Neural cell (in vitro differentiated cells): Measurements from ENCODE around the gene ADAMTS18. TPM values are rescaled to one million over a fixed set of nuclear protein-coding genes. Genes with fewer than 3 reads are reported as not detected.

Experiments used
- H2AFZ ChIP-seq: fragments of 200-600, 300-800 bp; sonication (generic), shearing (Covaris generic); 2 replicates; pipeline ENCODE4 v1.6.0; 2014; ENCODE audit warnings: low read depth, mild to moderate bottlenecking, antibody characterized with exemption, low read length, moderate library complexity
- H3F3A ChIP-seq: fragments of 200-600 bp; shearing (Covaris generic); 2 replicates; pipeline ENCODE4 v1.6.1; 2016; ENCODE audit warnings: mild to moderate bottlenecking, moderate library complexity, mixed read lengths, antibody characterized with exemption, low read length; ENCODE audit not compliant: insufficient read depth, poor library complexity, severe bottlenecking
- H3K27ac ChIP-seq: fragments of 200-600, 300-800 bp; sonication (generic), shearing (Covaris generic); 2 replicates; pipeline ENCODE4 v1.5.1; 2014; ENCODE audit warnings: mild to moderate bottlenecking, low read length, moderate library complexity
- H3K27me3 ChIP-seq: fragments of 300-800, 200-600 bp; sonication (generic), shearing (Covaris generic); 2 replicates; pipeline ENCODE4 v1.6.0; 2014; ENCODE audit warnings: mild to moderate bottlenecking, low read depth, low read length, moderate library complexity; ENCODE audit not compliant: insufficient read depth
- H3K36me3 ChIP-seq: fragments of 300-800, 200-600 bp; sonication (generic), shearing (Covaris generic); 2 replicates; pipeline ENCODE4 v1.5.1; 2014; ENCODE audit warnings: mild to moderate bottlenecking, antibody characterized with exemption, low read length, moderate library complexity; ENCODE audit not compliant: insufficient read depth
- H3K4me2 ChIP-seq: fragments of 300-800, 200-600 bp; sonication (generic), shearing (Covaris generic); 2 replicates; pipeline ENCODE4 v1.6.0; 2014; ENCODE audit warnings: mild to moderate bottlenecking, low read length
- H3K4me3 ChIP-seq: fragments of 300-800, 200-600 bp; sonication (generic), shearing (Covaris generic); 2 replicates; pipeline ENCODE4 v1.5.1; 2014; ENCODE audit warnings: mild to moderate bottlenecking, low read length, moderate library complexity
- H3K79me2 ChIP-seq: fragments of 200-600 bp; shearing (Covaris generic); replicated peaks from 2 replicates; pipeline ENCODE4 v1.6.0; 2014; ENCODE audit warnings: mild to moderate bottlenecking, low read length, moderate library complexity; ENCODE audit not compliant: insufficient read depth
- H3K9ac ChIP-seq: fragments of 300-800, 200-600 bp; sonication (generic), shearing (Covaris generic); 2 replicates; pipeline ENCODE4 v1.6.1; 2016; ENCODE audit warnings: mild to moderate bottlenecking, low read length, mixed read lengths
- H3K9me2 ChIP-seq: fragments of 200-600 bp; shearing (Covaris generic); 2 replicates; pipeline ENCODE4 v1.6.1; 2016; ENCODE audit warnings: mild to moderate bottlenecking, low read length, mixed read lengths; ENCODE audit not compliant: insufficient read depth
- H3K9me3 ChIP-seq: fragments of 200-600, 300-800 bp; sonication (generic), shearing (Covaris generic); 2 replicates; pipeline ENCODE4 v1.6.1; 2016; ENCODE audit warnings: mild to moderate bottlenecking, mixed run types, low read length, moderate library complexity, mixed read lengths
- H4K20me1 ChIP-seq: fragments of 200-600 bp; shearing (Covaris generic); 2 replicates; pipeline ENCODE4 v1.6.1; 2016; ENCODE audit warnings: mild to moderate bottlenecking, mixed run types; ENCODE audit not compliant: insufficient read depth
- CTCF ChIP-seq: fragments of 450-650 bp; IDR thresholded peaks from 2 replicates; pipeline ENCODE4 v1.5.1; 2014; ENCODE audit warnings: antibody characterized with exemption, mild to moderate bottlenecking, moderate library complexity; ENCODE audit not compliant: poor library complexity, severe bottlenecking
- EP300 ChIP-seq: fragments of 450-650 bp; conservative IDR thresholded peaks from 2 replicates; pipeline ENCODE4 v1.6.1; 2014; ENCODE audit warnings: antibody characterized with exemption, mild to moderate bottlenecking, moderate library complexity; ENCODE audit not compliant: poor library complexity, severe bottlenecking
- EZH2 ChIP-seq: fragments of 200-600, 300-800 bp; shearing (Covaris generic), sonication (generic); IDR thresholded peaks from 2 replicates; pipeline ENCODE4 v1.6.1; 2014; ENCODE audit warnings: antibody characterized with exemption, low read length, borderline replicate concordance, mild to moderate bottlenecking; ENCODE audit not compliant: insufficient read depth, poor library complexity, severe bottlenecking
- MXI1 ChIP-seq: fragments of 450-650 bp; conservative IDR thresholded peaks from 2 replicates; pipeline ENCODE4 v1.6.1; 2014; ENCODE audit warnings: antibody characterized with exemption, mild to moderate bottlenecking; ENCODE audit not compliant: poor library complexity, severe bottlenecking
- POLR2AphosphoS5 ChIP-seq: IDR thresholded peaks from 2 replicates; pipeline ENCODE4 v1.6.1; 2012
- RAD21 ChIP-seq: fragments of 450-650 bp; conservative IDR thresholded peaks from 2 replicates; pipeline ENCODE4 v1.6.1; 2014; ENCODE audit warnings: antibody characterized with exemption, mild to moderate bottlenecking, moderate library complexity
- REST ChIP-seq: IDR thresholded peaks from 2 replicates; pipeline ENCODE4 v1.6.1; 2012; ENCODE audit warnings: borderline replicate concordance
- SMC3 ChIP-seq: fragments of 450-650 bp; conservative IDR thresholded peaks from 2 replicates; pipeline ENCODE4 v1.6.1; 2014; ENCODE audit warnings: antibody characterized with exemption, mild to moderate bottlenecking, moderate library complexity; ENCODE audit not compliant: poor library complexity
- TAF1 ChIP-seq: IDR thresholded peaks from 2 replicates; pipeline ENCODE4 v1.6.1; 2012; ENCODE audit warnings: low read depth
- polyA plus RNA-seq: library from polyadenylated mRNA; depleted of rRNA; stranded (reverse); fragments of >200 nt; gene quantifications from 2 replicates; pipeline ENCODE4 v1.2.3, GENCODE V29; 2014

Gene ADAMTS18
- polyA plus RNA-seq, 1 donor from 2014 or later, result 1.3 TPM

- TF ChIP-seq POLR2AphosphoS5 (no peak), TAF1 (no peak), EZH2 (no peak)
- Histone ChIP-seq H3K9me2 (no peaks in the 10 kb centered on the region), H4K20me1 (no peaks in the 10 kb centered on the region), H3K79me2 (no peaks in the 10 kb centered on the region), H3K27ac (no peak overlapping the region), H3K36me3 (no peaks in the 10 kb centered on the region), H2AFZ (no peak overlapping the region), H3K9me3 (no peaks in the 10 kb centered on the region), H3K4me3 (no peak overlapping the region), H3K27me3 (no peaks in the 10 kb centered on the region), H3K4me2 (no peak overlapping the region), H3K9ac (no peak overlapping the region), H3F3A (no peaks in the 10 kb centered on the region)
These were observed 46.0 kb upstream of the ADAMTS18 start for GRCh38 chr16:77480681-77481315.

GRCh38 chr16:77472262-77472661 is 37.4 kb upstream of the ADAMTS18 start:
- TF ChIP-seq TAF1, result no peak
- TF ChIP-seq RAD21, result no peak
- no peak for TF ChIP-seq CTCF
- no peak for TF ChIP-seq EZH2
- no peak for TF ChIP-seq SMC3
- no peak for TF ChIP-seq MXI1
- no peak for TF ChIP-seq REST
- TF ChIP-seq EP300, result no peak
- TF ChIP-seq POLR2AphosphoS5, result no peak
- Histone ChIP-seq H4K20me1 (no peaks in the 10 kb centered on the region), H3K4me2 (no peak overlapping the region), H2AFZ (no peak overlapping the region), H3K9me3 (no peaks in the 10 kb centered on the region), H3K36me3 (no peaks in the 10 kb centered on the region), H3K27ac (no peak overlapping the region), H3F3A (no peaks in the 10 kb centered on the region), H3K27me3 (no peaks in the 10 kb centered on the region), H3K79me2 (no peaks in the 10 kb centered on the region), H3K9ac (no peak overlapping the region), H3K4me3 (no peak overlapping the region), H3K9me2 (no peaks in the 10 kb centered on the region)
